Gastroesophageal sphincter (tissue), 4 donors: ENCODE data around the gene BPIFA1. TPM values are rescaled to one million over a fixed set of nuclear protein-coding genes. Genes with fewer than 3 reads are reported as not detected.

ENCODE experiments used
- ATAC-seq: fragments of 150-250 bp; one replicate; pipeline ENCODE4 v1.9.1; 2016; ENCODE audit warnings: mild to moderate bottlenecking, moderate library complexity
- H3K27ac ChIP-seq, 4 donors: fragments of 200-600 bp; sonication (generic) in 3 of 4; 1 replicate in 3 of 4; 2 replicates in 1 of 4; pipeline ENCODE4 v1.5.1; 2016 to 2019
- H3K27me3 ChIP-seq: fragments of 200-600 bp; sonication (generic); one replicate; pipeline ENCODE4 v1.5.1; 2019
- H3K36me3 ChIP-seq, 2 donors: fragments of 200-600 bp; sonication (generic); one replicate each; pipeline ENCODE4 v1.5.1; 2019; ENCODE audit warnings: control low read depth in 1 of 2
- H3K4me1 ChIP-seq, 3 donors: fragments of 200-600 bp; sonication (generic); 1 replicate in 2 of 3; 2 replicates in 1 of 3; pipeline ENCODE4 v1.5.1; 2016 to 2019; ENCODE audit warnings: control low read depth in 2 of 3
- H3K4me3 ChIP-seq, 2 donors: fragments of 200-600 bp; sonication (generic); one replicate each; pipeline ENCODE4 v1.5.1; 2019; ENCODE audit warnings: mild to moderate bottlenecking in 1 of 2, moderate library complexity in 1 of 2
- H3K9me3 ChIP-seq, 3 donors: fragments of 200-600 bp; sonication (generic); one replicate each; pipeline ENCODE4 v1.5.1; 2017 to 2019; ENCODE audit warnings: control low read depth in 2 of 3
- CTCF ChIP-seq, 4 experiments: fragments of 200-600 bp in 2 of 4; fragments of 450-650 bp in 2 of 4; sonication (generic) in 1 of 4; IDR thresholded peaks; one replicate each; pipeline ENCODE4 v1.5.1; 2017 to 2019; ENCODE audit warnings: antibody characterized with exemption in 4 of 4, mild to moderate bottlenecking in 2 of 4, moderate library complexity in 2 of 4
- EP300 ChIP-seq: sonication (generic); formaldehyde crosslinking; IDR thresholded peaks from one replicate; pipeline ENCODE4 v1.6.1; 2017; ENCODE audit warnings: antibody characterized with exemption, mild to moderate bottlenecking
- POLR2A ChIP-seq, 2 donors: fragments of 450-650 bp; IDR thresholded peaks; one replicate each; pipeline ENCODE4 v1.6.1; 2017; ENCODE audit warnings: antibody characterized with exemption in 2 of 2, mild to moderate bottlenecking in 2 of 2, moderate library complexity in 1 of 2
- POLR2AphosphoS5 ChIP-seq: sonication (generic); formaldehyde crosslinking; IDR thresholded peaks from one replicate; pipeline ENCODE4 v1.6.1; 2017; ENCODE audit warnings: antibody characterized with exemption
- WGBS, 2 donors: methylation state at CpG; one replicate each; pipeline ENCODE4 v1.1.5; 2018; ENCODE audit warnings: low coverage in 1 of 2; 5-methylcytosine and 5-hydroxymethylcytosine counted together
- total RNA-seq, 4 donors: library from RNA; depleted of rRNA; stranded (reverse); fragments of >200 nt; gene quantifications; one replicate each; pipeline ENCODE4 v1.1.0, GENCODE V29; 2016

Gene BPIFA1
- total RNA-seq, result not detected

GRCh38 chr20:33235696-33236095 lies at the start of gene BPIFA1:
TSS of gene BPIFA1 (plus strand) at chr20:33235996. CDS start at chr20:33237712, 1,716 bp downstream.
- H3K27ac ChIP-seq, result no peak within 1 kb of the TSS
- WGBS, 2 donors, result 17 to 77% methylated on average over 1 to 3 of the region's 5 CpGs
- TF ChIP-seq EP300, result no peak
- no peak for TF ChIP-seq CTCF (IDR thresholded peaks at IDR 0.05)
- no peak for TF ChIP-seq POLR2AphosphoS5
- no peak for TF ChIP-seq POLR2A (IDR thresholded peaks at IDR 0.05)
- no peak for ATAC-seq
- no peaks in the 10 kb centered on the region for H3K36me3 ChIP-seq
- H3K27me3 ChIP-seq, result peaks cover 60% of the 10 kb centered on the region
- H3K4me1 ChIP-seq, result no peaks in the 10 kb centered on the region
- no peak within 1 kb of the TSS for H3K4me3 ChIP-seq
- H3K9me3 ChIP-seq, result no peaks in the 10 kb centered on the region

GRCh38 chr20:33187491-33187890 lies 48.3 kb upstream of the BPIFA1 start:
- TF ChIP-seq POLR2A (IDR thresholded peaks at IDR 0.05), result no peak
- no peak for TF ChIP-seq EP300
- no peak for TF ChIP-seq POLR2AphosphoS5
- no peak for TF ChIP-seq CTCF (IDR thresholded peaks at IDR 0.05)
- no peaks in the 10 kb centered on the region for H3K36me3 ChIP-seq
- WGBS, 2 donors, result 68 to 80% methylated on average over 3 to 4 of the region's 4 CpGs
- no peak overlapping the region for H3K4me3 ChIP-seq
- H3K9me3 ChIP-seq, result peaks cover 0 to 6% (median 0%) of the 10 kb centered on the region in 3 donors
- H3K4me1 ChIP-seq, result peaks cover 0 to 15% (median 3%) of the 10 kb centered on the region in 3 donors
- peaks cover 9% of the 10 kb centered on the region for H3K27me3 ChIP-seq
- no peak for ATAC-seq
- H3K27ac ChIP-seq, result no peak overlapping the region

- H3K27me3 ChIP-seq, result peaks cover 2% of the 10 kb centered on the region
- ATAC-seq, result no peak
- H3K4me3 ChIP-seq, result no peak overlapping the region
- TF ChIP-seq POLR2A (IDR thresholded peaks at IDR 0.05) (no peak), CTCF (IDR thresholded peaks at IDR 0.05) (no peak), EP300 (no peak), POLR2AphosphoS5 (no peak)
- no peaks in the 10 kb centered on the region for H3K36me3 ChIP-seq
- peaks cover 0 to 2% (median 0%) of the 10 kb centered on the region in 3 donors for H3K9me3 ChIP-seq
- no peak overlapping the region for H3K27ac ChIP-seq
- WGBS, 2 donors, result 90 to 94% methylated on average over 3 to 9 of the region's 9 CpGs
- peaks cover 0 to 16% (median 3%) of the 10 kb centered on the region in 3 donors for H3K4me1 ChIP-seq
Measured at GRCh38 chr20:33188421-33188820, 47.4 kb upstream of the BPIFA1 start.

GRCh38 chr20:33191484-33191883 lies 44.3 kb upstream of the BPIFA1 start:
- Histone ChIP-seq H3K27me3 (no peaks in the 10 kb centered on the region), H3K4me1 (peaks cover 0 to 16% (median 3%) of the 10 kb centered on the region in 3 donors), H3K27ac (no peak overlapping the region), H3K36me3 (no peaks in the 10 kb centered on the region), H3K4me3 (no peak overlapping the region), H3K9me3 (no peaks in the 10 kb centered on the region)
- no peak for ATAC-seq
- TF ChIP-seq EP300 (no peak), CTCF (IDR thresholded peaks at IDR 0.05) (no peak), POLR2A (IDR thresholded peaks at IDR 0.05) (no peak), POLR2AphosphoS5 (no peak)
- 2 to 3% methylated on average over 2 to 3 of the region's 3 CpGs for WGBS, 2 donors

- WGBS, 2 donors, result 15 to 50% methylated on average over 1 of the region's 1 CpG
- Histone ChIP-seq H3K36me3 (no peaks in the 10 kb centered on the region), H3K9me3 (no peaks in the 10 kb centered on the region), H3K4me1 (peaks cover 0 to 16% (median 3%) of the 10 kb centered on the region in 3 donors), H3K27me3 (peaks cover 3% of the 10 kb centered on the region), H3K4me3 (no peak overlapping the region), H3K27ac (no peak overlapping the region)
- TF ChIP-seq EP300, result no peak
- no peak for TF ChIP-seq POLR2A (IDR thresholded peaks at IDR 0.05)
- TF ChIP-seq CTCF (IDR thresholded peaks at IDR 0.05), result no peak
- no peak for TF ChIP-seq POLR2AphosphoS5
- no peak for ATAC-seq
Measured at GRCh38 chr20:33191955-33192354, 43.8 kb upstream of the BPIFA1 start.
